Measurements from ENCODE around the gene ZNF639. TPM values are rescaled to one million over a fixed set of nuclear protein-coding genes. Genes with fewer than 3 reads are reported as not detected.
"Not testable (repeated sequence)": the region's sequence is repeated elsewhere in the genome, so short reads cannot be mapped to it uniquely, and the experiment has no call there.

The ZNF639 gene
- total and polyA plus RNA-seq, 2 experiments from 2014 or later, result 29.3 to 60.3 TPM

DNA sequence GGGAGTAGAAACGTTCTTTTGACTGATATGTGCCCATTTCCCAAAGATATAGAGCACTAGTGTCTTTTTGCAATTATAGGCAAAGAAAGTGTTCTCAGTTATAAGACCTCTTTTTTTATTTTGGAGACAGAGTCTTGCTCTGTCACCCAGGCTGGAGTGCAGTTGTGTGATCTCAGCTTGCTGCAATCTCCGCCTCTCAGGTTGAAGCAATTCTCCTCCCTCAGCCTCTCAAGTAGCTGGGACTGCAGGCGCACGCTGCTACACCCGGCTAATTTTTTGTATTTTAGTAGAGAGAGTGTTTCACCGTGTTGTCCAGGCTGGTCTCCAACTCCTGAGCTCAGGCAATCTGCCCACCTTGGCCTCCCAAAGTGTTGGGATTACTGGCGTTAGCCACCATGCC lies 20.7 kb upstream of the ZNF639 start:
- no peaks in the 10 kb centered on the region for H3K9me3 ChIP-seq (ENCODE audit: low read depth)
- H3K4me3 ChIP-seq, result no peak overlapping the region
- H3K4me1 ChIP-seq (ENCODE audit: insufficient read depth), result no peaks in the 10 kb centered on the region
- DNase-seq (ENCODE audit: low spot score), result no peak
- WGBS (ENCODE audit: low lambda C conversion rate, missing lambda C conversion rate), result 88% methylated on average over 7 of the region's 7 CpGs
- H3K9me2 ChIP-seq (replicated peaks; ENCODE audit: insufficient read depth), result no peaks in the 10 kb centered on the region
- no peak overlapping the region for H3K27ac ChIP-seq
- H3K4me2 ChIP-seq, result no peak overlapping the region
- no peaks in the 10 kb centered on the region for H3K27me3 ChIP-seq
- H2AFZ ChIP-seq, result no peak overlapping the region
- no peaks in the 10 kb centered on the region for H3K36me3 ChIP-seq (replicated peaks; ENCODE audit: insufficient read depth, low read depth)
- TF ChIP-seq EZH2 (IDR thresholded peaks at IDR 0.05; ENCODE audit: borderline replicate concordance) (no peak), EZH2phosphoT487 (IDR thresholded peaks at IDR 0.05; ENCODE audit: low read depth, severe bottlenecking, unreplicated experiment) (no peak)
- TF ChIP-seq, protein P1, sequence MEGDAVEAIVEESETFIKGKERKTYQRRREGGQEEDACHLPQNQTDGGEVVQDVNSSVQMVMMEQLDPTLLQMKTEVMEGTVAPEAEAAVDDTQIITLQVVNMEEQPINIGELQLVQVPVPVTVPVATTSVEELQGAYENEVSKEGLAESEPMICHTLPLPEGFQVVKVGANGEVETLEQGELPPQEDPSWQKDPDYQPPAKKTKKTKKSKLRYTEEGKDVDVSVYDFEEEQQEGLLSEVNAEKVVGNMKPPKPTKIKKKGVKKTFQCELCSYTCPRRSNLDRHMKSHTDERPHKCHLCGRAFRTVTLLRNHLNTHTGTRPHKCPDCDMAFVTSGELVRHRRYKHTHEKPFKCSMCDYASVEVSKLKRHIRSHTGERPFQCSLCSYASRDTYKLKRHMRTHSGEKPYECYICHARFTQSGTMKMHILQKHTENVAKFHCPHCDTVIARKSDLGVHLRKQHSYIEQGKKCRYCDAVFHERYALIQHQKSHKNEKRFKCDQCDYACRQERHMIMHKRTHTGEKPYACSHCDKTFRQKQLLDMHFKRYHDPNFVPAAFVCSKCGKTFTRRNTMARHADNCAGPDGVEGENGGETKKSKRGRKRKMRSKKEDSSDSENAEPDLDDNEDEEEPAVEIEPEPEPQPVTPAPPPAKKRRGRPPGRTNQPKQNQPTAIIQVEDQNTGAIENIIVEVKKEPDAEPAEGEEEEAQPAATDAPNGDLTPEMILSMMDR (IDR thresholded peaks at IDR 0.05; ENCODE audit: poor library complexity), result no peak
- no peaks in the 10 kb centered on the region for H3K79me2 ChIP-seq
- H4K20me1 ChIP-seq (ENCODE audit: insufficient read depth, poor library complexity, severe bottlenecking), result no peaks in the 10 kb centered on the region

DNA sequence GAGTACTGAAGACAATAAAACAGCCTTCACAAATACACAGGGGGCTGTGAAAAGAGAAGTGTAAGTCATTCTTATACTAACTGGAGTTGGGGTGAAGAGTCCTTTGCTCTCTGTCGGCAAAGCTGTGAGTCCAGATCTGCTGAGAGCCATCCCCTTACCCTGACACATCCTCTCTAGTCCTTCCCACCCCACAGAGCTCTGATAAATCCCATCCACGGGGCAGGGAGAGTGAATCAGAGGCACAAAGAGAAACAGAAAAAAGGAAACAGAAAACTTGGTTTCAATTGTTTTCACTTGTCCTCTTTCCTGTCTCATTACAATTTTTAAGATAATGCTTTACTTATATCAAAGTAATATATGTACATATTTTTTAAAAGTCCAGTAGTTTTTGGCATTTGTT lies 18.2 kb upstream of the ZNF639 start:
- TF ChIP-seq EZH2phosphoT487 (IDR thresholded peaks at IDR 0.05; ENCODE audit: low read depth, severe bottlenecking, unreplicated experiment) (no peak), EZH2 (IDR thresholded peaks at IDR 0.05; ENCODE audit: borderline replicate concordance) (no peak)
- TF ChIP-seq, protein P1 (IDR thresholded peaks at IDR 0.05; ENCODE audit: poor library complexity), result no peak
- no peak for DNase-seq (ENCODE audit: low spot score)
- 41% methylated on average over 2 of the region's 2 CpGs for WGBS (ENCODE audit: low lambda C conversion rate, missing lambda C conversion rate)

DNA sequence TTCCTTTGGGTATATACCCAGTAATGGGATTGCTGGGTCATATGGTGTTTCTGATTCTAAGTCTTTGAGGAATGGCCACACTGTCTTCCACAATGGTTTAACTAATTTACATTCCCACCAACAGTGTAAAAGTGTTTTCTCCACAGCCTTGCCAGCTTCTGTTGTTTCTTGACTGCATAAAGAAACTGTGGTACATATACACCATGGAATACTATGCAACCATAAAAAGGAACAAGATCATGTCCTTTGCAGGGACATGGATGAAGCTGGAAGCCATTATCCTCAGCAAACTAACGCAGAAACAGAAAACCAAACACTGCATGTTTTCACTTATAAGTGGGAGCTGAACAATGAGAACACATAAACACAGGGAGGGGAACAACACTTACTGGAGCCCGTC lies 15.5 kb upstream of the ZNF639 start:
- not testable (repeated sequence) for H3K4me1 ChIP-seq (ENCODE audit: insufficient read depth); H3K4me3 ChIP-seq; DNase-seq (ENCODE audit: low spot score); H3K27me3 ChIP-seq; H3K9me3 ChIP-seq (ENCODE audit: low read depth); H3K79me2 ChIP-seq; H3K9me2 ChIP-seq (replicated peaks; ENCODE audit: insufficient read depth); H3K4me2 ChIP-seq; H4K20me1 ChIP-seq (ENCODE audit: insufficient read depth, poor library complexity, severe bottlenecking); H3K36me3 ChIP-seq (replicated peaks; ENCODE audit: insufficient read depth, low read depth); H2AFZ ChIP-seq; H3K27ac ChIP-seq
- 73% methylated on average over 2 of the region's 2 CpGs for whole genome bisulfite sequencing (ENCODE audit: low lambda C conversion rate, missing lambda C conversion rate)

More for the DNA sequence above, 18.2 kb upstream of the ZNF639 start:
- Histone ChIP-seq H3K36me3 (replicated peaks; ENCODE audit: insufficient read depth, low read depth) (no peaks in the 10 kb centered on the region), H3K4me3 (no peak overlapping the region), H2AFZ (no peak overlapping the region), H3K79me2 (no peaks in the 10 kb centered on the region), H3K27ac (no peak overlapping the region), H3K4me1 (ENCODE audit: insufficient read depth) (no peaks in the 10 kb centered on the region), H3K27me3 (no peaks in the 10 kb centered on the region), H3K9me2 (replicated peaks; ENCODE audit: insufficient read depth) (no peaks in the 10 kb centered on the region), H4K20me1 (ENCODE audit: insufficient read depth, poor library complexity, severe bottlenecking) (no peaks in the 10 kb centered on the region), H3K4me2 (no peak overlapping the region), H3K9me3 (ENCODE audit: low read depth) (no peaks in the 10 kb centered on the region)

DNA sequence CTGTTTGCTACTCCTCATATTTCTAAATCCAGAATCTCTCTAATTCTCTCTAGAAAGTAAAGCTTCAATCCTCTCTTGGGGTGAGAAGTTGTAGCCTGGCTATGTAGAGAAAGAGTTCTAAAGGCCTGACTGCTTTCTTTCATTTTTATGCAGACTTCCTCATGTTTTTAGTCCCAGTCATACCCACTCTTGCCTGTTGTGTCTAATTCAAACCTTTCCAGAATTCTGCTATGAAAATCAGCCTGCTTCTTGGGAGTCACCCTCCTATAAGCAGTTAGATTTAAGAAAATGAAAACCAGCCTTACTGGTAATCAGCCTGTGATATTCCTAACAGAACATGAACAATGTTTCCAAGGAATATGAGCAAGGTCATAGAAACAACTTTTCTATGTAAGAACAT lies 14.8 kb upstream of the ZNF639 start:
- Histone ChIP-seq H3K79me2 (no peaks in the 10 kb centered on the region), H3K4me2 (no peak overlapping the region)

More for the DNA sequence above, 14.8 kb upstream of the ZNF639 start:
- no peaks in the 10 kb centered on the region for H3K9me2 ChIP-seq (replicated peaks; ENCODE audit: insufficient read depth)
- H3K27me3 ChIP-seq, result no peaks in the 10 kb centered on the region
- no peak overlapping the region for H3K4me3 ChIP-seq
- H3K36me3 ChIP-seq (replicated peaks; ENCODE audit: insufficient read depth, low read depth), result no peaks in the 10 kb centered on the region
- H4K20me1 ChIP-seq (ENCODE audit: insufficient read depth, poor library complexity, severe bottlenecking), result no peaks in the 10 kb centered on the region
- TF ChIP-seq EZH2 (IDR thresholded peaks at IDR 0.05; ENCODE audit: borderline replicate concordance) (no peak), EZH2phosphoT487 (IDR thresholded peaks at IDR 0.05; ENCODE audit: low read depth, severe bottlenecking, unreplicated experiment) (no peak)
- TF ChIP-seq, protein P1 (IDR thresholded peaks at IDR 0.05; ENCODE audit: poor library complexity), result no peak
- no peak overlapping the region for H2AFZ ChIP-seq
- H3K9me3 ChIP-seq (ENCODE audit: low read depth), result no peaks in the 10 kb centered on the region
- DNase-seq (ENCODE audit: low spot score), result no peak
- H3K27ac ChIP-seq, result no peak overlapping the region
- H3K4me1 ChIP-seq (ENCODE audit: insufficient read depth), result no peaks in the 10 kb centered on the region

Measured in hepatocyte (in vitro differentiated cells).